RCC 7860 (cell line): ENCODE measurements around the gene SALL3.
A peak's percentile ranks its signal among the peaks of the same experiment; 100 is the strongest.
"Not testable (repeated sequence)": the region's sequence is repeated elsewhere in the genome, so short reads cannot be mapped to it uniquely, and the experiment has no call there.

Experiments used
- DNase-seq: peaks from one replicate; pipeline ENCODE4 v3.0.0-alpha.2; 2015; ENCODE audit warnings: low spot score
- FAIRE-seq: peaks from 2 replicates; lab custom pipeline; 2012; peaks lifted over from hg19 to GRCh38; lab: Jason Lieb, UNC

Gene SALL3

GRCh38 chr18:78979730-78980278, at the start of gene SALL3:
Gene SALL3, plus strand, starts transcription at chr18:78979818. Its CDS starts 457 bp downstream, at chr18:78980275.
- FAIRE-seq (no peak), DNase-seq (no peak)

DNA sequence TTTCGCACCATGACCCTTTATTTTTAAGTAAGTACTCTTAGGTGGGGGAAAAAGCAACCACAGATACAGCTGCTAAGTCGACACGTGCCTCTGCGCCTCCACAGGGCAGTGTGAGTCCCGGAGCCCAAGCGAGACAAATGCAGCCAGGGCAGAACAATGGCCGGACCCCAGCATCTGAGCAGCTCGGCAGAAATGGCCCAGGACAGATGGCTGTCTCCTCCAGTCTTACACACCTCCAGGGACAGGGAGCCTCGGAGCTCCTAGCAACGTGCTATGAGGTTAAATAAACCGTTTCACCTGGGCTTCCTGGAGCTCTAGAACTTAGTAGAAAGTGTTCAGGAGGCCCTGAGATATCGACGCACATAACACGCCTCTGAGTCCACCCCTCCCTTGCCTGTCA, 47.3 kb upstream of the SALL3 start:
- FAIRE-seq (no peak), DNase-seq (no peak)

- FAIRE-seq: no peak
These were observed 45.6 kb upstream of the SALL3 start for GRCh38 chr18:78934003-78934402.

GRCh38 chr18:78934551-78935225, 44.9 kb upstream of the SALL3 start:
- DNase-seq (no peak), FAIRE-seq (no peak)

More at GRCh38 chr18:78934003-78934402, 45.6 kb upstream of the SALL3 start:
- DNase-seq: no peak

DNA sequence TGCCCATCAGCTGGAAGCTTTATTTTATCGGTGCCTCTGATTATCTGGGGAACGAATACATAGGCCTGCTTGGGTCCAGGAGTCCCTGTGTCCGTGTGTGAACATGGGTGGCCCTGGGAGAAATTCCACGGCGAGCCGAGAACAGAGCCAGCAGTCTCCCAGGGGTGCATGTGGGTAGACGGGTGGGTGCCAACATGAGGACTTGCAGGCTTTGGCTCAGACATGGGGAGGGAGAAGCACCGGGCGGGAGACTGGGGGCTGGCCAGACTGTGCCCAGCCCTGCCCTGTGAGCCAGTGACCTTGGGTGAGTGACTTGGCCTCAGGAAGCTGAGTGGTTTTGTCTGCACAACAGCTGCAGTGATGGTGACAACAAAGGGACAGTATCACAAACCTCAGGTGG, 44.2 kb upstream of the SALL3 start:
- no peak for FAIRE-seq
- no peak for DNase-seq

- no peak for FAIRE-seq
These were observed 43.2 kb upstream of the SALL3 start for GRCh38 chr18:78936251-78937005.

DNA sequence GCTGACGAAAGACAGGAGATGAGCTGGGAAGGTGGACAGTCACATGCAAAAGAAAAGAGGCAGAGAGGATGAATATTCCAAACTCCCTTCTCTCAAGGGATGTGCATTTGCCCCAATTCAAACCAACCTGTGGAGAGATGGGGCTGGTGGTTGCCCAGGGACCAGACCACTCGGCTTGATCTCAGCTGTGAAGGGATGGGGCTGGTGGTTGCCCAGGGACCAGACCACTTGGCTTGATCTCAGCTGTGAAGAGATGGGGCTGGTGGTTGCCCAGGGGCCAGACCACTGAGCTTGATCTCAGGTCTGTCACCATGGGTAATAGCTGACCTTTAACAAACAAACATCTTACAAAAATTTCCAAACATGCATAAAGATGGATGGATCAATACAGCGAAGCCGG, 42.5 kb upstream of the SALL3 start:
- FAIRE-seq (no peak), DNase-seq (no peak)

More at GRCh38 chr18:78936251-78937005, 43.2 kb upstream of the SALL3 start:
- DNase-seq: no peak

GRCh38 chr18:78939105-78939504, 40.5 kb upstream of the SALL3 start:
- no peak for FAIRE-seq

GRCh38 chr18:78939734-78940494, 39.7 kb upstream of the SALL3 start:
- DNase-seq (no peak), FAIRE-seq (no peak)

More at GRCh38 chr18:78939105-78939504, 40.5 kb upstream of the SALL3 start:
- peak; percentile 7 for DNase-seq

GRCh38 chr18:78942236-78942635, 37.4 kb upstream of the SALL3 start:
- not testable (repeated sequence) for FAIRE-seq, DNase-seq

- FAIRE-seq: no peak
- no peak for DNase-seq
These were observed 34.0 kb upstream of the SALL3 start for GRCh38 chr18:78945628-78946027.

DNA sequence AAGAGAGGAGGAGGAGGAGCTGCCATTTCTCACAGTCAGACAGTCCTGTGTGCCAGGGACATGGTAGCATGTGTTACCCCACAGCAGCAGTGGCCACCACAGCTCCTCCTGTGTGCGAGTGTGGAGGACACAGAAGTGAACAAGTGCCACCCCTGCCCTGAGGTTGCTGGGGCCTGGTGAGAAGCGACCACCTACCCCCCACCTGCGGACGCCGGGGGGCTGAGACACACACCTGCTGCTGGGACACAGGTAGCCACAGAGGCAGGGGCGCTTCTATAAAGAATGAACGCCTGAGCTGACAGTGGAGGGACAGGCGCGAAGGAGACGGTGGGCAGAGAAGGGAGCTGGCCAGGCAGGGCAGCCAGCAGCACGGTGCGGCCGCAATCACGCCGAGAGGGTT, 32.3 kb upstream of the SALL3 start:
- FAIRE-seq: no peak
- DNase-seq: no peak

DNA sequence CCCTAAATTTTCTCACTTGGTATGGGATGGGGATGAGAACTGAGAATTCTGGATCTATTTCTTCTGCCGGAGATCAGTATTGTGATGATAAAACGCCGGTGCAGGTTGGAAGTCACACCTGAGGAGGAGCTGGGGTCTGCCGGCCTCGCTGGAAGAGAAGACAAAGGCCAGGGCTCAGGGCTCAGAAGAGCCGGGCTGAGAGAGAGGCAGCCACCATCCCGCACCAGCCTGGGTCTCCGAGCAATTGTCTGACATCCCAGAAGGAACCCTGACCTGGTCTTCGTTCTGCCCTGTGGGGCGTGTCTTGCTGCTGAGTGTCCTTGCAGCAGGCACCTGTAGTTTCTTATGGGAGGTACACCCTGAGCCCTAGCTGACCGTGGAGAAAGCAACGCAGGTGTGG, 31.4 kb upstream of the SALL3 start:
- DNase-seq (no peak), FAIRE-seq (no peak)

- FAIRE-seq: no peak
- no peak for DNase-seq
These were observed 30.9 kb upstream of the SALL3 start for GRCh38 chr18:78948707-78949106.

DNA sequence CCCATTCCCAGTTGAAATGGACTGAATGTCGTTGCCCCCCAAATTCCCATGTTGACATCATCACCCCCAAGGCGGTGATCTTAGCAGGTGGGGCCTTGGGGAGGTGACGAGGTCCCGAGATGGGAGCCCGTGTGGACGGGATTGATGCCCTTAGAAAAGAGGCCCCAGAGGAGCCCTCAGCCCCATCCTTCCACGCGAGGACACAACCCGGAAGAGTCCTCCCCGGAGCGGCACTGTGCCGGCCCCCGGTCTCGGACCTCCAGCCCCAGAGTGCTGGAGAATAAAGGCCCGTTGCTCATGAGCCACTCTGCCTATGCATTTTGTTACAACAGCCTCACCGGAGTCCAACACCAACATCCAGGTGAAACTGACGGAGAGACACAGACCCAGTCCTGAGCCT, 30.4 kb upstream of the SALL3 start:
- DNase-seq (no peak), FAIRE-seq (no peak)

DNA sequence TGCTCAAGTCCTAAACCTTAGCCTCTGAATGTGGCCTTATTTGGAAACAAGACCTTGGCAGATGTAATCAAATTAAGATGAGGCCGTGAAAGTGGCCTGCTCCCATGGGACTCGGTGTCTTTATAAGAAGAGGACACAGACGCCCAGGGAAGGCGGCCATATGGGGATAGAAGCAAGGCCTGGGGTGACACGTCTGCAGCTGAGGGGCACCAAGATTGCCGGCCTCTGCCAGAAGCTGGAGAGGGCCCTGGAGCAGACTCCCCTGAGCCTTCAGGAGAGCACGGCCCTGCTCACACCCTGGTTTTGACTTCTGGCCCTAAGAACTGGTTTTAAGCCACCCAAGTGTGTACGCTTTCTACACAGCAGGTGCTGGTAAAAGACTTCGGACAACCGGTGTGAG, 29.2 kb upstream of the SALL3 start:
- DNase-seq (no peak), FAIRE-seq (no peak)

DNA sequence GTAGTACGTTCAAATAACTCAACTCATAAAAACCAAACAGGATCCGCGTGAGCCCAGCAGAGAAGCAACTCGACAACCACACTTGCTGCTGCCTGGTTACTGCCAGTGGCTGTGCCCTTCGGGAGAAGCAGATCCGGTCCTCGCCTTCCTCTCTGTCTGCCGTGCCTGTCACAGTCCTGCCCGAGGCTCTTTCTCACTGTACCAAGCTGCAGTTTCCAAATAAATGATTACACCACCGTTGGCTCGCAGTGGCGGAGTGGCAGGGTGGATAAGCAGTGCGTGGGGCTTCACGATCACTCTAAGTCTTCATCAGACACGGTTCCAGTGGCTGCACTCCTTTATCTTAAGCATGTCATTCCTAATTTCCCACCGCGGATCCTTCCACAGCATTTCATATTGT, 26.1 kb upstream of the SALL3 start:
- DNase-seq (no peak), FAIRE-seq (no peak)

- FAIRE-seq (no peak), DNase-seq (no peak)
These were observed 24.6 kb upstream of the SALL3 start for GRCh38 chr18:78955051-78955450.

DNA sequence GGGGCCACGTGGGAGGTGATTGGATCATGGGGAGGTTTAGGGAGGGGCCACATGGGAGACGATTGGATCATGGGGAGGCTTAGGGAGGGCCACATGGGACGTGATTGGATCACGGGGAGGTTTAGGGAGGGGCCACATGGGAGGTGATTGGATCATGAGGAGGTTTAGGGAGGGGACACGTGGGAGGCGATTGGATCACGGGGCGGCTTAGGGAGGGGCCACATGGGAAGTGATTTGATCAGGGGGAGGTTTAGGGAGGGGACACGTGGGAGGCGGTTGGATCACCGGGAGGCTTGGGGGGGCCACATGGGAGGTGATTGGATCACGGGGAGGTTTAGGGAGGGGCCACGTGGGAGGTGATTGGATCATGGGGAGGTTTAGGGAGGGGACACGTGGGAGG, 22.5 kb upstream of the SALL3 start:
- DNase-seq: no peak
- FAIRE-seq: no peak

GRCh38 chr18:78960709-78961108, 18.9 kb upstream of the SALL3 start:
- FAIRE-seq (no peak), DNase-seq (no peak)

DNA sequence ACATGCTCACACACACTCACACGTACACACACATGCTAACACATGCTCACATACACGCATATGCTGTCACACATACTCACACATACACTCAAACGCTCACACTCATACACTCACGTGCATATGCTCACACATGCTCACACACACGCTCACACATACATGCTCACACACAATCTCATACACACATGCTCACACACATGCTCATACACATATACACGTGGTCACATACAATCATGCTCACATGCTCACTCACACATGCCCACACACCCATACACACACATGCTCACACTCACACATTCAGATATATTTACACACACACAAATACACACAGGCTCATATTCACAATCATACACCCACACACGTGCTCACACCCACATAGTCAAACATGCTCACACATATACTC, 17.5 kb upstream of the SALL3 start:
- no peak for FAIRE-seq
- DNase-seq: no peak
